Astrocyte (in vitro differentiated cells and primary cell): ENCODE data around the gene HSF5.

ENCODE experiments used
- CTCF ChIP-seq: IDR thresholded peaks from 2 replicates; pipeline ENCODE4 v1.5.1; 2011; ENCODE audit warnings: low read depth, mild to moderate bottlenecking, inconsistent platforms, low read length, moderate library complexity; ENCODE audit not compliant: insufficient read depth
- EZH2 ChIP-seq: IDR thresholded peaks from 2 replicates; pipeline ENCODE4 v1.6.1; 2012; ENCODE audit warnings: mild to moderate bottlenecking, low read length, inconsistent platforms; ENCODE audit not compliant: insufficient read depth

GRCh38 chr17:58403311-58403710 lies 84.9 kb downstream of the HSF5 start:
- TF ChIP-seq CTCF: no peak
- TF ChIP-seq EZH2: no peak
